Right renal pelvis (tissue), 4 donors: ENCODE data around the gene SAA1. TPM values are rescaled to one million over a fixed set of nuclear protein-coding genes. Genes with fewer than 3 reads are reported as not detected.

ENCODE experiments used
- DNase-seq, 4 donors: peaks; one replicate each; pipeline ENCODE4 v3.0.0-alpha.2; 2013; ENCODE audit warnings: low read depth in 4 of 4, low spot score in 3 of 4, missing footprints in 1 of 4
- polyA plus RNA-seq, 4 donors: library from polyadenylated mRNA; unstranded; fragments of 120-200 nt; gene quantifications; one replicate each; pipeline ENCODE4 v1.2.1, GENCODE V29; 2013; ENCODE audit not compliant: insufficient read length in 4 of 4

SAA1 gene
- polyA plus RNA-seq, 4 donors, result not detected

GRCh38 chr11:18307461-18308139 lies 41.5 kb downstream of the SAA1 start:
- DNase-seq, result no peak

- DNase-seq, result no peak
Measured at GRCh38 chr11:18308242-18308641, 42.2 kb downstream of the SAA1 start.

DNA sequence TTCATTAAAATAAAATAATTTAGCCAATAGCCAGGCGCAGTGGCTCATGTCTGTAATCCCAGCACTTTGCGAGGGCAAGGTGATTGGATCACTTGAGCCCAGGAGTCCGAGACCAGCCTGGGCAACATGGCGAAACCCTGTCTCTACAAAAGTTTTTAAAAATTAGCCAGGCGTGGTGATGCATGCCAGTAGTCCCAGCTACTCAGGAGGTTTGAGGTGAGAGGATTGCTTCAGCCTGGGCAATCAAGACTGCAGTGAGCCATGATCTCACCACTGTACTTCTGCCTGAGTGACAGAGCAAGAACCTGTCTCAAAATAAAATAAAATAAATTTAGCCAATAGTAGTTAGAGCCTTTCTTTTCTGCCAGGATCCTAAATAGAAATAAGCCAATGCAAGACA lies 43.6 kb downstream of the SAA1 start:
- no peak for DNase-seq

GRCh38 chr11:18310800-18311340 lies 44.8 kb downstream of the SAA1 start:
- DNase-seq, result no peak

GRCh38 chr11:18312012-18312411 lies 45.9 kb downstream of the SAA1 start:
- no peak for DNase-seq

DNA sequence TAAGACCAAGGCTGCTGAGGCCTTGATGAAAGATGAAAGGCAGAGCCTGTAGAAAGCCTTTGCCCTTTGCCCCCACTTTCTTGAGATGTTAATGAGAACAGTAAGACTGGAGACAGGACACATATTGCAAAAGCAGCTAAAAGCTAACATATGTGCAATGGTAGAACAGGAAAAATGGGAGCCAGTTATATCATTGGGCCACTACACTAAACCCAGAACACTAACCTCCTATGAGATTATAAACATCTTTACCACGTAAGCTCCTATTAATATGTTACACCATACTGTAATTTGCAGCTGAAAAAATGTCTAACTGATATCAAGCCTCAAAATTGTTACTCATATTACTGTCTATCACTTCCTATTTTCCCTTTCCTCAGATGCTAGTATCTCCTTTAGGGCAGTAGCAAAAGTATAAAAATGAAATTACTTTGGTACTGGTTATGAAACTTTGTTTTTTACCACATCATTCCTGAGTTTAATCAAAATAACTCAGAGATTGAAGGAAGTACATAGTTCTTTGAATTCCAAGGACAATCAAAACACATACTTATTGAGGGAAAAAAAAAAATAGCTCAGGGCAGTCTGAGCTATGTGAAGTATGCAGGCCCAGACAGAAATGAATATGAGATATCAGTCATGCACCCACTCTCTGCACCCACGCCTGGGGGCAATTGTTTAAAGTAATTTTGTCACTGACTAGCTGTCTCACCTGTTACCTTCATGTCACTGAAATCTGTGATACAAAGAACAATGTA lies 46.8 kb downstream of the SAA1 start:
- no peak for DNase-seq

DNA sequence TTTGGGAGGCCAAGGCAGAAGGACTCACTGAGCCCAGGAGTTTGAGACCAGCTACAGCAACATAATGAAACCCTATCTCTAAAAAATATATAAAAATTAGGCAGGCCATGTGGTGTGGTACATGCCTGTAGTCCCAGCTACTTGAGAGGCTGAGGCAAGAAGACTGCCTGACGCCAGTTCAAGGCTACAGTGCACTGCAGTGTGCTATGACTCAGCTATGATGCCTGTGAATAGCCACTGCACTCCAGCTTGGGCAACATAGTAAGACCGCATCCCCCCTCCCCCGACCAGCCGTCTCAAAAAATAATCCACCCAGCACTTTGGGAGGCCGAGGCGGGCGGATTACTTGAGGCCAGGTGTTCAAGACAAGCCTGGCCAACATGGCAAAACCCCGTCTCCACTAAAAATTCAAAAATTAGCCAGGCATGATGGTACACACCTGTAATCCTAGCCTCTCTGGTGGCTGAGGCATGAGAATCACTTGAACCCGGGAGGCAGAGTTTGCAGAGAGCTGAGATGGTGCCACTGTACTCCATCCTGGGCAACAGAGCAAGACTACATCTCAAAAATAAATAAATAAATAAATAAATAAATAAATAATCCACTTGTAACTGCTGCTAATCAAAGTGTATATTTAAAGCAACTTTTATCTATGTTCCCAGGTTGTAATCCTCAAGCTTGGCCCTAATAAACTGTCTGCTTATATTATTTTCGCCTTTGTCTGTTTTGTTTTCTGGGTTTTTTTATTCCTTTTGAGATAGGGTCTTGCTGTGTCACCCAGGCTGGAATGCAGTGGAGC lies 48.1 kb downstream of the SAA1 start:
- no peak for DNase-seq

DNA sequence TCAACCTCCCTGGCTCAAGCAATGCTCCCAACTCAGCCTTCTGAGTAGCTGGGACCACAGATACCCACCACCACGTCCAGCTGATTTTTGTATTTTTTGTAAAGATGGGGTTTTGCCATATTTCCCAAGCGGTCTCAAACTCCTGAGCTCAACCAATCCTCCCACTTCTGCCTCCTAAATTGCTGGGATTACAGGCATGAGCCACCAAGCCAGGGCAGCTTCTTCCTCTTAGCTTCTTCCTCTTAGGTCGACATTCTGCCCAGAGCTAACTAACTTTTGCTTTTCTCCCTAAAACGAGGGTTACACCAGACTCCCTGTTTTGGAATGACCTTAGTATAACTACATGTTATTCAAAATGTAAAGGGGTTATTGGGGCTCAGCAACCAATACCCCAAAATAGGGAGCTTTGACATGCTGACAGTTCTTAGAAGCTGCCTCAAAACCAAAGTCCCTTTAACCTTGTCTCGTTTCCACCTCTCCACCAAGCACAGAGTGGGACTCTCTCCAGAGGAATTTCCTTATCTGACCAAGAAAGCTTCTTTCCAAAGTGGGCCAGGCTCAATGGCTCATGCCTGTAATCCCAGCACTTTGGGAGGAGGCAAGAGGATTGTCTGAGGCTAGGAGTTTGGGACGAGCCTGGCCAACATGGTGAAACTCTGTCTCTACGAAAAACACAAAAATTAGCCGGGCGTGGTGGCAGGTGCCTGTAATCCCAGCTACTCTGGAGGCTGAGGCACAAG lies 48.9 kb downstream of the SAA1 start:
- DNase-seq, result no peak

DNA sequence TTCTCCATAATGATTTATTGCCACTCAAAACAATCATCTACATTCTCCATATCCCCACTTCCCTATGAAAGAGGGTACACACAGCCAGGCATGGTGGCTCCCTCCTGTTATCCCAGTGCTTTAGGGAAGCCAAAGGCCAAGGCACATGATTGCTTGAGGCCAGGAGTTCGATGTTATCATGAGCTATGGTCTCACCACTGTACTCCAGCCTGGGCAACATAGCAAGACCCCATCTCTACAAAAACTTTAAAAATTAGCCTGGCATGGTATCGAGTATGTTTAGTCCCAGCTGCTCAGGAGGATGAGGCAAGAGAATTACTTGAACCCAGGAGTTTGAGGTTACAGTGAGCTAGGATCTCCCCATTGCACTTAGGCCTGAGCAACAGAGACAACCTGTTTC lies 49.8 kb downstream of the SAA1 start:
- DNase-seq, result no peak

GRCh38 chr11:18317551-18317950 lies 51.5 kb downstream of the SAA1 start:
- no peak for DNase-seq

Other genes starting within 250 kb of the SAA1 start
- under 1 TPM; 0.35 to 0.93 (median 0.56) TPM for gene TPH1, start 220.0 kb upstream of the SAA1 start, polyA plus RNA-seq
- gene SAAL1, start 160.2 kb upstream of the SAA1 start, polyA plus RNA-seq, result 10 to 100 TPM; 22.2 to 28.6 (median 27.3) TPM
- under 1 TPM in 1 of 4 donors, not detected in 3; 0.04 TPM for gene MRGPRX3, start 133.7 kb upstream of the SAA1 start, polyA plus RNA-seq
- not detected for gene MRGPRX4, start 93.4 kb upstream of the SAA1 start, polyA plus RNA-seq
- not detected for gene SAA4, start 29.5 kb upstream of the SAA1 start, polyA plus RNA-seq
- gene SAA2, start 17.6 kb upstream of the SAA1 start, polyA plus RNA-seq, result under 1 TPM in 1 of 4 donors, not detected in 3; 0.20 TPM
- 10 to 100 TPM; 20.4 to 24.3 (median 22.4) TPM for gene HPS5, start 55.9 kb downstream of the SAA1 start, polyA plus RNA-seq
- 10 to 100 TPM; 47.0 to 58.9 (median 56.0) TPM for gene GTF2H1, start 56.3 kb downstream of the SAA1 start, polyA plus RNA-seq
- 100 to 1,000 TPM; 258 to 328 (median 284) TPM for gene LDHA, start 128.3 kb downstream of the SAA1 start, polyA plus RNA-seq
- gene LDHC, start 146.1 kb downstream of the SAA1 start, polyA plus RNA-seq, result 1 to 10 TPM in 1 of 4 donors, under 1 TPM in 3; 0.19 to 1.2 (median 0.31) TPM
- 1 to 10 TPM in 1 of 4 donors, under 1 TPM in 3; 0.74 to 1.4 (median 0.91) TPM for gene LDHAL6A, start 189.6 kb downstream of the SAA1 start, polyA plus RNA-seq